HepG2 (cell line): ENCODE results near the gene KIAA0232. TPM values are rescaled to one million over a fixed set of nuclear protein-coding genes. Genes with fewer than 3 reads are reported as not detected.

ENCODE experiments used
- ATAC-seq: fragments of 200-7000 bp; cut with Tn5 transposase; 3 replicates; pipeline ENCODE4 v1.9.1; 2020; ENCODE audit warnings: mild to moderate bottlenecking, moderate library complexity
- BruUV-seq: library from RNA; stranded (reverse); fragments of 400-500 nt; replicated peaks from 2 replicates; lab custom pipeline; 2021; lab: Mats Ljungman, UMichigan
- CTCF ChIA-PET: fragments of 300-600 bp; formaldehyde crosslinking; extraction: SDS; loops from one replicate; lab custom pipeline; 2021; ENCODE audit warnings: low total read pairs, inconsistent platforms, low intra/inter-chr PET ratio; lab: Yijun Ruan, JAX
- POLR2A ChIA-PET: fragments of 350-600 bp; sonication (Branson Sonifier 250); formaldehyde crosslinking; loops from one replicate; lab custom pipeline; 2020; ENCODE audit warnings: antibody characterized with exemption, inconsistent platforms; lab: Yijun Ruan, JAX
- DNase-seq: peaks from one replicate; pipeline ENCODE4 v3.0.0-alpha.2; 2015; ENCODE audit warnings: low spot score
- FAIRE-seq: peaks from 3 replicates; lab custom pipeline; 2011; peaks lifted over from hg19 to GRCh38; lab: Jason Lieb, UNC
- H2AFZ ChIP-seq: one replicate; pipeline ENCODE4 v1.6.1; 2011; ENCODE audit warnings: low read length, inconsistent platforms
- H3K27ac ChIP-seq: fragments of 300-600 bp; 3 replicates; pipeline ENCODE4 v1.8.0; 2011; ENCODE audit warnings: mixed run types, mild to moderate bottlenecking, mixed read lengths, low read length, inconsistent platforms; ENCODE audit not compliant: insufficient read depth; ENCODE audit errors: extremely low read length
- H3K27me3 ChIP-seq, 2 experiments: fragments of 200-600 bp in 1 of 2; 2 replicates in 1 of 2; 3 replicates in 1 of 2; pipeline versions ENCODE4 v1.6.0 to v1.8.0; 2011; ENCODE audit warnings: low read length in 2 of 2, mild to moderate bottlenecking in 2 of 2, moderate library complexity in 2 of 2, inconsistent platforms in 1 of 2; ENCODE audit not compliant: insufficient read depth in 2 of 2, control insufficient read depth in 1 of 2
- H3K36me3 ChIP-seq, 2 experiments: fragments of 200-600 bp in 1 of 2; replicated peaks in 1 of 2; 2 replicates in 1 of 2; 3 replicates in 1 of 2; pipeline versions ENCODE4 v1.5.1 to v1.8.0; 2011; ENCODE audit warnings: low read length in 2 of 2, inconsistent platforms in 1 of 2; ENCODE audit not compliant: insufficient read depth in 2 of 2, control insufficient read depth in 1 of 2
- H3K4me1 ChIP-seq: 2 replicates; pipeline ENCODE4 v1.5.1; 2012; ENCODE audit warnings: low read length, inconsistent platforms; ENCODE audit not compliant: insufficient read depth
- H3K4me2 ChIP-seq: 2 replicates; pipeline ENCODE4 v1.6.0; 2011; ENCODE audit warnings: low read depth, low read length, inconsistent platforms
- H3K4me3 ChIP-seq, 3 experiments: fragments of 200-600 bp in 1 of 3; sonication (generic), shearing (Covaris generic) in 1 of 3; replicated peaks in 1 of 3; 2 replicates each; pipeline ENCODE4 v1.5.1; 2011 to 2016; ENCODE audit warnings: low read length in 3 of 3, inconsistent platforms in 2 of 3, low read depth in 2 of 3, mild to moderate bottlenecking in 2 of 3, control low read depth in 1 of 3, mixed read lengths in 1 of 3; ENCODE audit not compliant: insufficient read depth in 1 of 3
- H3K79me2 ChIP-seq: one replicate; pipeline ENCODE4 v1.6.1; 2011; ENCODE audit warnings: low read length, inconsistent platforms; ENCODE audit not compliant: insufficient read depth
- H3K9ac ChIP-seq: 2 replicates; pipeline ENCODE4 v1.6.0; 2011; ENCODE audit warnings: mild to moderate bottlenecking, low read depth, low read length, inconsistent platforms; ENCODE audit not compliant: insufficient read depth
- H3K9me3 ChIP-seq: 2 replicates; pipeline ENCODE4 v1.5.1; 2012; ENCODE audit warnings: mild to moderate bottlenecking, low read length
- H4K20me1 ChIP-seq: 2 replicates; pipeline ENCODE4 v1.6.0; 2011; ENCODE audit warnings: inconsistent platforms, mild to moderate bottlenecking, low read length, moderate library complexity; ENCODE audit not compliant: insufficient read depth
- FOXK1 ChIP-seq: sonication (generic); formaldehyde crosslinking; IDR thresholded peaks from 2 replicates; pipeline ENCODE4 v1.4.0; 2020; ENCODE audit warnings: low read depth, missing genetic modification reagents, borderline replicate concordance
- NR2F6 ChIP-seq, 2 experiments: IDR thresholded peaks; 2 replicates each; pipeline ENCODE4 v1.6.1; 2016; ENCODE audit warnings: antibody characterized with exemption in 1 of 2, mild to moderate bottlenecking in 1 of 2
- PAWR ChIP-seq: sonication (generic); formaldehyde crosslinking; IDR thresholded peaks from 2 replicates; pipeline ENCODE4 v1.4.0; 2020; ENCODE audit warnings: missing genetic modification reagents, mild to moderate bottlenecking, borderline replicate concordance
- PLRG1 ChIP-seq: fragments of 450-650 bp; conservative IDR thresholded peaks from 2 replicates; pipeline ENCODE4 v1.6.1; 2016
- RAD21 ChIP-seq: fragments of 450-650 bp; formaldehyde crosslinking; IDR thresholded peaks from 2 replicates; pipeline ENCODE4 v1.5.0; 2020; ENCODE audit warnings: mild to moderate bottlenecking
- SMARCE1 ChIP-seq: fragments of 450-650 bp; IDR thresholded peaks from 2 replicates; pipeline ENCODE4 v1.6.1; 2017; ENCODE audit warnings: borderline replicate concordance
- SRF ChIP-seq: IDR thresholded peaks from 2 replicates; pipeline ENCODE4 v1.6.1; 2011; ENCODE audit warnings: mild to moderate bottlenecking, low read depth, low read length, moderate library complexity
- SRSF4 ChIP-seq: fragments of 200-400 bp; formaldehyde crosslinking; IDR thresholded peaks from one replicate; pipeline ENCODE4 v1.6.1; 2018; ENCODE audit warnings: mild to moderate bottlenecking, low read depth, low read length, moderate library complexity; ENCODE audit not compliant: poor library complexity, severe bottlenecking
- STAT5B ChIP-seq: sonication (generic); formaldehyde crosslinking; IDR thresholded peaks from 2 replicates; pipeline ENCODE4 v1.4.0; 2020; ENCODE audit warnings: missing genetic modification reagents
- U2AF1 ChIP-seq: fragments of 200-400 bp; formaldehyde crosslinking; optimal IDR thresholded peaks from 2 replicates; pipeline ENCODE3; 2017; ENCODE audit warnings: mild to moderate bottlenecking, low read depth, low read length
- WIZ ChIP-seq: sonication (generic); formaldehyde crosslinking; IDR thresholded peaks from 2 replicates; pipeline ENCODE4 v1.5.1; 2020; ENCODE audit warnings: mild to moderate bottlenecking, missing genetic modification reagents
- ZNF160 ChIP-seq: sonication (generic); formaldehyde crosslinking; IDR thresholded peaks from 2 replicates; pipeline ENCODE4 v1.8.0; 2022; ENCODE audit warnings: mild to moderate bottlenecking, inconsistent platforms, missing genetic modification reagents
- ZNF724P ChIP-seq: sonication (generic); formaldehyde crosslinking; IDR thresholded peaks from 2 replicates; pipeline ENCODE4 v1.8.0; 2022; ENCODE audit warnings: missing genetic modification reagents, borderline replicate concordance
- ZNF816 ChIP-seq: sonication (generic); formaldehyde crosslinking; IDR thresholded peaks from 2 replicates; pipeline ENCODE4 v1.8.0; 2022; ENCODE audit warnings: missing genetic modification reagents, mild to moderate bottlenecking, borderline replicate concordance
- WGBS: methylation state at CpG from one replicate; pipeline ENCODE4 v1.1.6; 2017; ENCODE audit warnings: low lambda C conversion rate; 5-methylcytosine and 5-hydroxymethylcytosine counted together
- in situ Hi-C: cut with HindIII; loops from 2 replicates; pipeline ENCODE4 v1.10.0; 2017; ENCODE audit warnings: low pct_unique_long_range_greater_than_20kb; ENCODE audit not compliant: extremely low pct_ligation_motif_present
- intact Hi-C: fragments of 100-400 bp; cut with micrococcal nuclease; formaldehyde crosslinking; loops from one replicate; pipeline ENCODE4 v1.10.0; 2022; ENCODE audit not compliant: unreplicated experiment
- polyA plus RNA-seq, 8 experiments: library from polyadenylated mRNA; depleted of rRNA in 3 of 8; stranded (reverse) in 7 of 8; unstranded in 1 of 8; fragments of >200 nt; fragmentation: Illumina TruSeq in 4 of 8; extraction: Trizol in 4 of 8; gene quantifications; 2 replicates each; pipeline versions ENCODE4 v1.2.1 to v1.2.3, GENCODE V29; 2011 to 2016; ENCODE audit warnings: low read depth in 4 of 8, missing spikeins in 1 of 8, mixed read lengths in 1 of 8; ENCODE audit not compliant: insufficient read depth in 1 of 8
- total RNA-seq, 5 experiments: library from RNA; depleted of rRNA; stranded (reverse); fragments of >200 nt; fragmentation: Illumina TruSeq; extraction: Trizol; gene quantifications; 2 replicates each; pipeline ENCODE4 v1.2.3, GENCODE V29; 2016; ENCODE audit warnings: low read depth in 1 of 5
- TF ChIP-seq, protein P1 (sequence below): IDR thresholded peaks from 2 replicates; pipeline ENCODE4 v1.4.0; 2020; ENCODE audit warnings: mild to moderate bottlenecking, missing genetic modification reagents
- TF ChIP-seq, protein P2 (sequence below): sonication (generic); formaldehyde crosslinking; IDR thresholded peaks from 2 replicates; pipeline ENCODE4 v1.8.0; 2022; ENCODE audit warnings: mild to moderate bottlenecking, missing genetic modification reagents, moderate library complexity
- TF ChIP-seq, protein P3 (sequence below): IDR thresholded peaks from 2 replicates; pipeline ENCODE4 v1.6.1; 2016; ENCODE audit warnings: missing genetic modification reagents, missing compliant biosample characterization
- TF ChIP-seq, protein P4 (sequence below): sonication (generic); formaldehyde crosslinking; IDR thresholded peaks from 2 replicates; pipeline ENCODE4 v1.4.0; 2020; ENCODE audit warnings: mild to moderate bottlenecking, missing genetic modification reagents

The KIAA0232 gene
- total and polyA plus RNA-seq, 2 of the 13 experiments (the other 11 are each of a cell fraction or from before 2014, with no cell fraction given) = 7.8 to 17.1 TPM

DNA sequence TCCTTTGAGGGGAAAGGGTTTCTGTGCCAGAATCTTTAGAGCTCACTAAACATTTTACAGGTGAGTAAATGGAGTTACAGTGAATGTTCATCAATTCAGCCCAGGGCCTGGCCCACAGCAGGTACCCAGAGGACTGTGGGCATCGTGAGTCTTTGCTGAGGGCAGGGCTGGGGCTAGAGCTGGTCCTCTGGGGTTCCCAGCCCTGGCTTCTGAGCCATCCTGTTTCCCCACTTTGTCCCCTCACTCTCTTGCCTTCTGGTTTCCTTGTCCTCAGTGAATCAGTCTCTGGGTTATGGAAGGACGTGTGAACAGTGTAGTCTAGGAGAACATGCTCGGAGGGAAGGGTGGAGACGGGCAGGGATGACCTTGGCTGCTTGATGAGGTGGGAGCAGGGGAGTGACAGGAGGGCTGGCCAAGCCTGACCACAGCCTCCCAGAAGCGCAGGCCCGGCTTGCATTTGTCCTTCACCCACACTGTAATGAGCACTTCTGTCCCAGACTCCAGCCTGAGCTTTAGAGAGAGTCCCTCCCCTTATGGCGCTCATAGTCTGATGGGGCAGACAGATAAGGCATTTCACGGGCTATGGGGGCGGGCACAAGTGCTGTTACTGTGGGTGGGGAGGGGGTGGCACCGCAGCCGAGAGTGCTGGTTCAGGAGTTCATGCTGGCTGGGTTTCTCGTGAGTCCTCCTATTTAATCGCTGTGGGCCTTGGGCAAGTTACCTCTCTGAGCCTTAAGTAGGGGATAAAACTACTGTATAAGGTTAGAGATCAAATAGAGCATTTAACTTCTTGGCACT lies 144.4 kb downstream of the KIAA0232 start (continued):
- TF ChIP-seq, protein P1, sequence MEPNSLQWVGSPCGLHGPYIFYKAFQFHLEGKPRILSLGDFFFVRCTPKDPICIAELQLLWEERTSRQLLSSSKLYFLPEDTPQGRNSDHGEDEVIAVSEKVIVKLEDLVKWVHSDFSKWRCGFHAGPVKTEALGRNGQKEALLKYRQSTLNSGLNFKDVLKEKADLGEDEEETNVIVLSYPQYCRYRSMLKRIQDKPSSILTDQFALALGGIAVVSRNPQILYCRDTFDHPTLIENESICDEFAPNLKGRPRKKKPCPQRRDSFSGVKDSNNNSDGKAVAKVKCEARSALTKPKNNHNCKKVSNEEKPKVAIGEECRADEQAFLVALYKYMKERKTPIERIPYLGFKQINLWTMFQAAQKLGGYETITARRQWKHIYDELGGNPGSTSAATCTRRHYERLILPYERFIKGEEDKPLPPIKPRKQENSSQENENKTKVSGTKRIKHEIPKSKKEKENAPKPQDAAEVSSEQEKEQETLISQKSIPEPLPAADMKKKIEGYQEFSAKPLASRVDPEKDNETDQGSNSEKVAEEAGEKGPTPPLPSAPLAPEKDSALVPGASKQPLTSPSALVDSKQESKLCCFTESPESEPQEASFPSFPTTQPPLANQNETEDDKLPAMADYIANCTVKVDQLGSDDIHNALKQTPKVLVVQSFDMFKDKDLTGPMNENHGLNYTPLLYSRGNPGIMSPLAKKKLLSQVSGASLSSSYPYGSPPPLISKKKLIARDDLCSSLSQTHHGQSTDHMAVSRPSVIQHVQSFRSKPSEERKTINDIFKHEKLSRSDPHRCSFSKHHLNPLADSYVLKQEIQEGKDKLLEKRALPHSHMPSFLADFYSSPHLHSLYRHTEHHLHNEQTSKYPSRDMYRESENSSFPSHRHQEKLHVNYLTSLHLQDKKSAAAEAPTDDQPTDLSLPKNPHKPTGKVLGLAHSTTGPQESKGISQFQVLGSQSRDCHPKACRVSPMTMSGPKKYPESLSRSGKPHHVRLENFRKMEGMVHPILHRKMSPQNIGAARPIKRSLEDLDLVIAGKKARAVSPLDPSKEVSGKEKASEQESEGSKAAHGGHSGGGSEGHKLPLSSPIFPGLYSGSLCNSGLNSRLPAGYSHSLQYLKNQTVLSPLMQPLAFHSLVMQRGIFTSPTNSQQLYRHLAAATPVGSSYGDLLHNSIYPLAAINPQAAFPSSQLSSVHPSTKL (CRISPR knock-in tag) = peak; percentile 62
- TF ChIP-seq, protein P2, sequence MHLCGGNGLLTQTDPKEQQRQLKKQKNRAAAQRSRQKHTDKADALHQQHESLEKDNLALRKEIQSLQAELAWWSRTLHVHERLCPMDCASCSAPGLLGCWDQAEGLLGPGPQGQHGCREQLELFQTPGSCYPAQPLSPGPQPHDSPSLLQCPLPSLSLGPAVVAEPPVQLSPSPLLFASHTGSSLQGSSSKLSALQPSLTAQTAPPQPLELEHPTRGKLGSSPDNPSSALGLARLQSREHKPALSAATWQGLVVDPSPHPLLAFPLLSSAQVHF (CRISPR knock-in tag) = 0 out of 2 replicates have a peak, but pooled peaks have one; percentile 27
- TF ChIP-seq NR2F6 (IDR thresholded peaks at IDR 0.05) (peak; percentile 38; the same call in 1 of the 2 replicates), NR2F6 (CRISPR knock-in tag; IDR thresholded peaks at IDR 0.05) (peak; percentile 48; the same call in 1 of the 2 replicates), SMARCE1 (no peak), ZNF816 (no peak)
- TF ChIP-seq, all 625 proteins: peak for 102

DNA sequence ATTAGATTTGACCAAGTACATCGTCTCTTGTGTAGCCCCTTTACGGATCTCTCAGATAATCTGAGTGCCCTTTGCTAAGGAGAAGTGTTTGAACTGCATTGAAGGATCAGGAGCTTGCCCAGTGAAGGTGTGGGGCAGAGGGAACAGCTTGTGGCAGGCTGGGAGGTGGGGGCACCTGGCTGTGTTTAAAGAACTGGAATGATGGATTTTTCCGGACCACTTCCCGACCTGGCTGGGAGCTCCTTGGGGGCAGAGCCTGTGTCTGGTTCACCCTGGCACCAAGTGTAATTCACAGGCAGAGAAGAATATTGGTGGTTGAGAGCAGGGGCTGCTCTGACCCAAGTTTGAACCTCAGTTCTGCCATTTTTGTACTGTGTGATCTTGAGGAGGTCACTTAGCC lies 145.6 kb downstream of the KIAA0232 start:
- intact Hi-C loops = loop anchor here (5.0 kb wide), 2 partner anchors 36 to 44 kb away; no protein-coding TSS in a partner anchor
- peaks cover 44% of the 10 kb centered on the region for H4K20me1 ChIP-seq
- POLR2A ChIA-PET = interaction anchor here (1.6 kb wide), 1 partner anchor 19 kb away, joined by 11 read pairs; the partner anchor contains the start of gene TBC1D14
- DNase-seq = no peak
- no peak overlapping the region for H2AFZ ChIP-seq
- no peak for FAIRE-seq
- WGBS = 97% methylated on average over 4 of the region's 4 CpGs
- CTCF ChIA-PET = no interaction called here
- no peak overlapping the region for H3K4me3 ChIP-seq
- peaks cover 90% of the 10 kb centered on the region for H3K4me1 ChIP-seq
- no TSS peak for BruUV-seq
- no peaks in the 10 kb centered on the region for H3K9me3 ChIP-seq
- no peak for ATAC-seq
- no peak overlapping the region for H3K4me2 ChIP-seq
- in situ Hi-C loops = no loop called here
- no peaks in the 10 kb centered on the region for H3K27me3 ChIP-seq
- peaks cover 18 to 38% of the 10 kb centered on the region in 2 experiments; a peak in 4 of 5 replicates for H3K36me3 ChIP-seq
- no peak overlapping the region for H3K9ac ChIP-seq
- peaks cover 77% of the 10 kb centered on the region for H3K79me2 ChIP-seq
- H3K27ac ChIP-seq = no peak overlapping the region
- TF ChIP-seq SRSF4 = no peak
- TF ChIP-seq PAWR = no peak
- TF ChIP-seq FOXK1 (CRISPR knock-in tag) = no peak
- TF ChIP-seq, protein P3, sequence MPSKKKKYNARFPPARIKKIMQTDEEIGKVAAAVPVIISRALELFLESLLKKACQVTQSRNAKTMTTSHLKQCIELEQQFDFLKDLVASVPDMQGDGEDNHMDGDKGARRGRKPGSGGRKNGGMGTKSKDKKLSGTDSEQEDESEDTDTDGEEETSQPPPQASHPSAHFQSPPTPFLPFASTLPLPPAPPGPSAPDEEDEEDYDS (CRISPR knock-in tag) = no peak
- no peak for TF ChIP-seq WIZ (CRISPR knock-in tag)
- TF ChIP-seq, protein P4, sequence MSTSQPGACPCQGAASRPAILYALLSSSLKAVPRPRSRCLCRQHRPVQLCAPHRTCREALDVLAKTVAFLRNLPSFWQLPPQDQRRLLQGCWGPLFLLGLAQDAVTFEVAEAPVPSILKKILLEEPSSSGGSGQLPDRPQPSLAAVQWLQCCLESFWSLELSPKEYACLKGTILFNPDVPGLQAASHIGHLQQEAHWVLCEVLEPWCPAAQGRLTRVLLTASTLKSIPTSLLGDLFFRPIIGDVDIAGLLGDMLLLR (CRISPR knock-in tag) = no peak
- TF ChIP-seq PLRG1 = no peak
- no peak for TF ChIP-seq U2AF1
- no peak for TF ChIP-seq RAD21 (CRISPR knock-in tag)
- TF ChIP-seq ZNF160 (CRISPR knock-in tag) = no peak
- no peak for TF ChIP-seq ZNF724P
- no peak for TF ChIP-seq STAT5B
- no peak for TF ChIP-seq SRF
